ENCODE data around the gene TRAF1.

GRCh38 chr9:120883608-120883996 is 43.0 kb downstream of the TRAF1 start:
- no peak for TF ChIP-seq POLR2A (IDR thresholded peaks at IDR 0.05)
- TF ChIP-seq CTCF (IDR thresholded peaks at IDR 0.05), result no peak
- no peak for TF ChIP-seq EP300 (IDR thresholded peaks at IDR 0.05)

All from tibial nerve (tissue), 4 donors.